ENCODE results near the gene ILDR1. TPM values are rescaled to one million over a fixed set of nuclear protein-coding genes. Genes with fewer than 3 reads are reported as not detected.
"Not testable (repeated sequence)": the region's sequence is repeated elsewhere in the genome, so short reads cannot be mapped to it uniquely, and the experiment has no call there.

Gene ILDR1
- total RNA-seq, 2 experiments from 2014 or later = not detected

- intact Hi-C loops (cut with micrococcal nuclease) = no loop called here
- peaks cover 3% of the 10 kb centered on the region for H3K27me3 Mint-ChIP-seq (ENCODE audit: low read depth)
- no peaks in the 10 kb centered on the region for H3K4me1 Mint-ChIP-seq (ENCODE audit: low read depth)
- peaks cover 8% of the 10 kb centered on the region for H3K9me3 Mint-ChIP-seq
- CTCF ChIA-PET = no interaction called here
- peaks cover 13% of the 10 kb centered on the region for H3K36me3 Mint-ChIP-seq (ENCODE audit: low read depth)
- no peak for DNase-seq
- no peak overlapping the region for H3K4me3 Mint-ChIP-seq
- no peak overlapping the region for H3K27ac Mint-ChIP-seq
Measured at GRCh38 chr3:121957674-121958415, 64.2 kb downstream of the ILDR1 start.

GRCh38 chr3:121956363-121956762, 65.7 kb downstream of the ILDR1 start:
- no peak overlapping the region for H3K4me3 Mint-ChIP-seq
- intact Hi-C loops (cut with micrococcal nuclease) = no loop called here
- no peak overlapping the region for H3K27ac Mint-ChIP-seq
- DNase-seq = no peak
- no peaks in the 10 kb centered on the region for H3K27me3 Mint-ChIP-seq (ENCODE audit: low read depth)
- CTCF ChIA-PET = no interaction called here
- H3K36me3 Mint-ChIP-seq (ENCODE audit: low read depth) = peaks cover 13% of the 10 kb centered on the region
- peaks cover 12% of the 10 kb centered on the region for H3K9me3 Mint-ChIP-seq
- no peaks in the 10 kb centered on the region for H3K4me1 Mint-ChIP-seq (ENCODE audit: low read depth)

- Mint-ChIP-seq H3K27me3 (ENCODE audit: low read depth) (no peaks in the 10 kb centered on the region), H3K4me3 (no peak overlapping the region), H3K36me3 (ENCODE audit: low read depth) (peaks cover 11% of the 10 kb centered on the region), H3K27ac (no peak overlapping the region), H3K4me1 (ENCODE audit: low read depth) (no peaks in the 10 kb centered on the region), H3K9me3 (peaks cover 14% of the 10 kb centered on the region)
- CTCF ChIA-PET = interaction anchor here (0.6 to 0.7 kb wide), 2 partner anchors 415 to 1590 kb away, joined by 3 to 4 read pairs; no protein-coding TSS in a partner anchor
- DNase-seq = no peak
- intact Hi-C loops (cut with micrococcal nuclease) = no loop called here
Measured at GRCh38 chr3:121951291-121951919, 70.6 kb downstream of the ILDR1 start.

DNA sequence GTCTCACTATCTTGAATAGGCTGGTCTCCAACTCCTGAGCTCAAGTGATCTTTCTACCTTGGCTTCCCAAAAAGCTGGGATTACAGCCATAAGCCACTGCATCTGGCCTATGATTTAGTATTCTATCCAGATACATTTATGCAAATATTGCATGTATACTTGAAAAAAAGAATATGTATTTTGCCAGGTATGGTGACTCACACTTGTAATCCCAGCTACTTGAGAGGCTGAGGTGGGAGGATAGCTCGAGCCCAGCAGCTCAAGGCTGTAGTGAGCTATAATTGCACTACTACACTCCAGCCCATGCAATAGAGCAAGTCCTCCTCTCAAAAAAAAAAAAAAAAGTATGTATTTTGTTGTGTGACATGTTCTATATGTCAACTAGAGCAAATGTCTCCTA, 73.4 kb downstream of the ILDR1 start:
- H3K36me3 Mint-ChIP-seq (ENCODE audit: low read depth) = peaks cover 4% of the 10 kb centered on the region
- H3K27me3 Mint-ChIP-seq (ENCODE audit: low read depth) = no peaks in the 10 kb centered on the region
- DNase-seq = no peak
- no peak overlapping the region for H3K27ac Mint-ChIP-seq
- peaks cover 11% of the 10 kb centered on the region for H3K9me3 Mint-ChIP-seq
- intact Hi-C loops (cut with micrococcal nuclease) = no loop called here
- H3K4me3 Mint-ChIP-seq = no peak overlapping the region
- H3K4me1 Mint-ChIP-seq (ENCODE audit: low read depth) = no peaks in the 10 kb centered on the region
- CTCF ChIA-PET = interaction anchor here (0.6 to 0.7 kb wide), 2 partner anchors 118 to 898 kb away, joined by 3 to 6 read pairs; no protein-coding TSS in a partner anchor

DNA sequence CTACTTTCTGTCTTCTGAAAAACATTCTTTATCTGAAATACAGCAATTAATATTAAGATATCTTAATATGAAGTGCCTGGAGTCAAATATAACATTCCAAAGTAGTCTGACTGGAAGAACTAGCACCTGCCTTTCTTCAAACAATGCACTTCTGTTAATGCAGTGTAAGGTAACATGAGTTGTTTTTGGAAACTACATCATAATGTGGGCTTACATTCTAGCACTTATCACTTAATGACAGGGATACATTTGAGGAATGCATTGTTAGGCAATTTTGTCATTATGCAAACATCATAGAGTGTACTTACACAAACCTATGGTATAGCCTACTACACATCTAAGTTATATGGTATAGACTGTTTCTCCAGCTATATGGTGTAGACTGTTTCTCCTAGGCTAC, 78.6 kb downstream of the ILDR1 start:
- DNase-seq = no peak
- Mint-ChIP-seq H3K4me3 (no peak overlapping the region), H3K36me3 (ENCODE audit: low read depth) (peaks cover 7% of the 10 kb centered on the region), H3K27ac (no peak overlapping the region), H3K9me3 (no peaks in the 10 kb centered on the region), H3K4me1 (ENCODE audit: low read depth) (no peaks in the 10 kb centered on the region), H3K27me3 (ENCODE audit: low read depth) (no peaks in the 10 kb centered on the region)
- intact Hi-C loops (cut with micrococcal nuclease) = no loop called here
- CTCF ChIA-PET = no interaction called here

- no peak for DNase-seq
- H3K36me3 Mint-ChIP-seq (ENCODE audit: low read depth) = peaks cover 7% of the 10 kb centered on the region
- no peak overlapping the region for H3K4me3 Mint-ChIP-seq
- H3K27ac Mint-ChIP-seq = no peak overlapping the region
- no peaks in the 10 kb centered on the region for H3K9me3 Mint-ChIP-seq
- no peaks in the 10 kb centered on the region for H3K27me3 Mint-ChIP-seq (ENCODE audit: low read depth)
- CTCF ChIA-PET = interaction anchor here (0.5 kb wide), 1 partner anchor 458 kb away, joined by 3 read pairs; no protein-coding TSS in a partner anchor
- no peaks in the 10 kb centered on the region for H3K4me1 Mint-ChIP-seq (ENCODE audit: low read depth)
- intact Hi-C loops (cut with micrococcal nuclease) = no loop called here
Measured at GRCh38 chr3:121942116-121942786, 79.8 kb downstream of the ILDR1 start.

GRCh38 chr3:121941592-121941991, 80.5 kb downstream of the ILDR1 start:
- Mint-ChIP-seq H3K9me3 (no peaks in the 10 kb centered on the region), H3K27ac (no peak overlapping the region), H3K4me3 (no peak overlapping the region), H3K36me3 (ENCODE audit: low read depth) (peaks cover 7% of the 10 kb centered on the region), H3K4me1 (ENCODE audit: low read depth) (no peaks in the 10 kb centered on the region), H3K27me3 (ENCODE audit: low read depth) (no peaks in the 10 kb centered on the region)
- CTCF ChIA-PET = no interaction called here
- intact Hi-C loops (cut with micrococcal nuclease) = no loop called here
- no peak for DNase-seq

- H3K4me3 Mint-ChIP-seq; H3K27me3 Mint-ChIP-seq (ENCODE audit: low read depth); H3K36me3 Mint-ChIP-seq (ENCODE audit: low read depth); DNase-seq; CTCF ChIA-PET; H3K4me1 Mint-ChIP-seq (ENCODE audit: low read depth); H3K9me3 Mint-ChIP-seq; intact Hi-C loops (cut with micrococcal nuclease); H3K27ac Mint-ChIP-seq: not testable (repeated sequence)
Measured at GRCh38 chr3:121938141-121938855, 83.7 kb downstream of the ILDR1 start.

Other genes starting within 250 kb of the ILDR1 start
- gene IQCB1, start 187.2 kb downstream of the ILDR1 start, total RNA-seq = 10 to 100 TPM; 36.5 to 37.8 TPM
- gene EAF2, start 187.0 kb downstream of the ILDR1 start, total RNA-seq = 1 to 10 TPM; 8.2 to 9.3 TPM
- 1 to 10 TPM in 1 of 2 experiments, under 1 TPM in 1; 0.49 to 1.5 TPM for gene SLC15A2, start 127.8 kb downstream of the ILDR1 start, total RNA-seq
- not detected for gene CD86, start 33.1 kb upstream of the ILDR1 start, total RNA-seq
- gene CASR, start 161.4 kb upstream of the ILDR1 start, total RNA-seq = not detected